ENCODE results near the gene MTR.
"Not testable (repeated sequence)": the region's sequence is repeated elsewhere in the genome, so short reads cannot be mapped to it uniquely, and the experiment has no call there.

MTR gene

GRCh38 chr1:236868625-236869467, 73.8 kb downstream of the MTR start:
- no peak for DNase-seq

GRCh38 chr1:236869911-236870310, 74.8 kb downstream of the MTR start:
- no peak for DNase-seq

- no peak for DNase-seq
Measured at GRCh38 chr1:236870721-236871120, 75.6 kb downstream of the MTR start.

GRCh38 chr1:236872075-236872666, 77.1 kb downstream of the MTR start:
- no peak for DNase-seq

GRCh38 chr1:236875975-236876374, 80.9 kb downstream of the MTR start:
- no peak for DNase-seq

- DNase-seq = no peak
Measured at GRCh38 chr1:236877661-236878060, 82.6 kb downstream of the MTR start.

GRCh38 chr1:236880209-236880608, 85.1 kb downstream of the MTR start:
- no peak for DNase-seq

GRCh38 chr1:236882678-236883077, 87.6 kb downstream of the MTR start:
- no peak for DNase-seq

- DNase-seq = no peak
Measured at GRCh38 chr1:236886199-236886598, 91.1 kb downstream of the MTR start.

GRCh38 chr1:236887081-236887480, 92.0 kb downstream of the MTR start:
- no peak for DNase-seq

- no peak for DNase-seq
Measured at GRCh38 chr1:236888126-236888525, 93.0 kb downstream of the MTR start.

- no peak for DNase-seq
Measured at GRCh38 chr1:236888903-236889302, 93.8 kb downstream of the MTR start.

GRCh38 chr1:236890152-236891056, 95.3 kb downstream of the MTR start:
- no peak for DNase-seq

GRCh38 chr1:236893626-236894545, 98.8 kb downstream of the MTR start:
- no peak for DNase-seq

- DNase-seq = no peak
Measured at GRCh38 chr1:236895665-236896387, 100.7 kb downstream of the MTR start.

GRCh38 chr1:236896716-236897115, 101.6 kb downstream of the MTR start:
- no peak for DNase-seq

- no peak for DNase-seq
Measured at GRCh38 chr1:236904892-236905741, 110.0 kb downstream of the MTR start.

- DNase-seq = no peak
Measured at GRCh38 chr1:236907205-236907604, 112.1 kb downstream of the MTR start.

- DNase-seq = no peak
Measured at GRCh38 chr1:236908669-236909068, 113.6 kb downstream of the MTR start.

- DNase-seq = not testable (repeated sequence)
Measured at GRCh38 chr1:236911047-236911446, 116.0 kb downstream of the MTR start.

All from NCI-H1436 treated with DMSO at 0.1 percent for 48 hours (cell line).